T-helper 2 cell treated with Interferon-gamma antibody and Interleukin-4, amounts not matched to agents 5 μg/mL and 100 μg/mL, for 36 hours (primary cell): ENCODE data around the gene ANKS4B.
"Not testable (repeated sequence)": the region's sequence is repeated elsewhere in the genome, so short reads cannot be mapped to it uniquely, and the experiment has no call there.

Experiments used
- DNase-seq: peaks from one replicate; pipeline ENCODE4 v3.0.0; 2021; ENCODE audit warnings: low spot score
- H3K27ac Mint-ChIP-seq: one replicate; pipeline ENCODE4 v1.8.0; 2021; ENCODE audit warnings: mild to moderate bottlenecking, mixed read lengths
- H3K27me3 Mint-ChIP-seq: one replicate; pipeline ENCODE4 v1.8.0; 2021; ENCODE audit warnings: low read depth, mixed read lengths
- H3K36me3 Mint-ChIP-seq: one replicate; pipeline ENCODE4 v1.8.0; 2021; ENCODE audit warnings: low read depth, mixed read lengths
- H3K4me1 Mint-ChIP-seq: one replicate; pipeline ENCODE4 v1.8.0; 2021; ENCODE audit warnings: low read depth, mixed read lengths
- H3K4me3 Mint-ChIP-seq: one replicate; pipeline ENCODE4 v1.8.0; 2022; ENCODE audit warnings: mild to moderate bottlenecking, moderate library complexity, mixed read lengths
- H3K9me3 Mint-ChIP-seq: one replicate; pipeline ENCODE4 v1.8.0; 2021; ENCODE audit warnings: mixed read lengths

The ANKS4B gene

GRCh38 chr16:21262779-21263639, 29.5 kb downstream of the ANKS4B start:
- Mint-ChIP-seq H3K4me3 (no peak overlapping the region), H3K36me3 (no peaks in the 10 kb centered on the region), H3K4me1 (peaks cover 1% of the 10 kb centered on the region), H3K9me3 (no peaks in the 10 kb centered on the region), H3K27me3 (peaks cover under 1% of the 10 kb centered on the region), H3K27ac (no peak overlapping the region)
- DNase-seq = no peak

- H3K4me3 Mint-ChIP-seq = no peak overlapping the region
- H3K9me3 Mint-ChIP-seq = no peaks in the 10 kb centered on the region
- no peaks in the 10 kb centered on the region for H3K36me3 Mint-ChIP-seq
- peaks cover 1% of the 10 kb centered on the region for H3K4me1 Mint-ChIP-seq
- no peak overlapping the region for H3K27ac Mint-ChIP-seq
- no peak for DNase-seq
- peaks cover 3% of the 10 kb centered on the region for H3K27me3 Mint-ChIP-seq
Observed at GRCh38 chr16:21263640-21264570, 30.4 kb downstream of the ANKS4B start.

- Mint-ChIP-seq H3K27me3 (peaks cover 3% of the 10 kb centered on the region), H3K27ac (no peak overlapping the region), H3K4me3 (no peak overlapping the region), H3K4me1 (peaks cover 1% of the 10 kb centered on the region), H3K36me3 (no peaks in the 10 kb centered on the region), H3K9me3 (no peaks in the 10 kb centered on the region)
- no peak for DNase-seq
Observed at GRCh38 chr16:21264571-21265036, 31.1 kb downstream of the ANKS4B start.

- no peak for DNase-seq
- Mint-ChIP-seq H3K4me1 (peaks cover 1% of the 10 kb centered on the region), H3K27me3 (peaks cover 3% of the 10 kb centered on the region), H3K27ac (no peak overlapping the region), H3K4me3 (no peak overlapping the region), H3K36me3 (no peaks in the 10 kb centered on the region), H3K9me3 (no peaks in the 10 kb centered on the region)
Observed at GRCh38 chr16:21265104-21265837, 31.8 kb downstream of the ANKS4B start.

- no peaks in the 10 kb centered on the region for H3K36me3 Mint-ChIP-seq
- no peak overlapping the region for H3K27ac Mint-ChIP-seq
- DNase-seq = no peak
- no peaks in the 10 kb centered on the region for H3K9me3 Mint-ChIP-seq
- H3K4me1 Mint-ChIP-seq = peaks cover 1% of the 10 kb centered on the region
- no peak overlapping the region for H3K4me3 Mint-ChIP-seq
- H3K27me3 Mint-ChIP-seq = peaks cover 9% of the 10 kb centered on the region
Observed at GRCh38 chr16:21267298-21267697, 33.8 kb downstream of the ANKS4B start.

- Mint-ChIP-seq H3K4me3 (no peak overlapping the region), H3K4me1 (peaks cover 1% of the 10 kb centered on the region)
Observed at GRCh38 chr16:21268236-21268635, 34.7 kb downstream of the ANKS4B start.

GRCh38 chr16:21272253-21272652, 38.8 kb downstream of the ANKS4B start:
- H3K9me3 Mint-ChIP-seq = no peaks in the 10 kb centered on the region
- H3K27me3 Mint-ChIP-seq = peaks cover 43% of the 10 kb centered on the region
- H3K36me3 Mint-ChIP-seq = no peaks in the 10 kb centered on the region
- H3K4me1 Mint-ChIP-seq = no peaks in the 10 kb centered on the region
- no peak overlapping the region for H3K27ac Mint-ChIP-seq
- H3K4me3 Mint-ChIP-seq = no peak overlapping the region
- no peak for DNase-seq

More at GRCh38 chr16:21268236-21268635, 34.7 kb downstream of the ANKS4B start:
- Mint-ChIP-seq H3K27me3 (peaks cover 14% of the 10 kb centered on the region), H3K9me3 (no peaks in the 10 kb centered on the region), H3K27ac (no peak overlapping the region), H3K36me3 (no peaks in the 10 kb centered on the region)
- DNase-seq = no peak

GRCh38 chr16:21272763-21273162, 39.3 kb downstream of the ANKS4B start:
- H3K27me3 Mint-ChIP-seq = peaks cover 48% of the 10 kb centered on the region
- not testable (repeated sequence) for H3K4me3 Mint-ChIP-seq, DNase-seq, H3K27ac Mint-ChIP-seq, H3K9me3 Mint-ChIP-seq, H3K36me3 Mint-ChIP-seq, H3K4me1 Mint-ChIP-seq

- no peaks in the 10 kb centered on the region for H3K9me3 Mint-ChIP-seq
- no peaks in the 10 kb centered on the region for H3K4me1 Mint-ChIP-seq
- no peak overlapping the region for H3K4me3 Mint-ChIP-seq
- no peak overlapping the region for H3K27ac Mint-ChIP-seq
- DNase-seq = no peak
- peaks cover 60% of the 10 kb centered on the region for H3K27me3 Mint-ChIP-seq
- H3K36me3 Mint-ChIP-seq = no peaks in the 10 kb centered on the region
Observed at GRCh38 chr16:21274172-21274726, 40.8 kb downstream of the ANKS4B start.

GRCh38 chr16:21275529-21275928, 42.0 kb downstream of the ANKS4B start:
- H3K36me3 Mint-ChIP-seq = no peaks in the 10 kb centered on the region
- no peak overlapping the region for H3K4me3 Mint-ChIP-seq
- DNase-seq = no peak
- H3K27ac Mint-ChIP-seq = no peak overlapping the region
- H3K9me3 Mint-ChIP-seq = no peaks in the 10 kb centered on the region
- H3K4me1 Mint-ChIP-seq = no peaks in the 10 kb centered on the region
- H3K27me3 Mint-ChIP-seq = peaks cover 71% of the 10 kb centered on the region

GRCh38 chr16:21276090-21276489, 42.6 kb downstream of the ANKS4B start:
- H3K36me3 Mint-ChIP-seq = no peaks in the 10 kb centered on the region
- no peak for DNase-seq
- peaks cover 69% of the 10 kb centered on the region for H3K27me3 Mint-ChIP-seq
- H3K27ac Mint-ChIP-seq = no peak overlapping the region
- no peaks in the 10 kb centered on the region for H3K9me3 Mint-ChIP-seq
- no peaks in the 10 kb centered on the region for H3K4me1 Mint-ChIP-seq
- H3K4me3 Mint-ChIP-seq = no peak overlapping the region

- no peak for DNase-seq
- Mint-ChIP-seq H3K4me3 (no peak overlapping the region), H3K27ac (no peak overlapping the region), H3K4me1 (no peaks in the 10 kb centered on the region), H3K36me3 (no peaks in the 10 kb centered on the region), H3K27me3 (peaks cover 75% of the 10 kb centered on the region), H3K9me3 (no peaks in the 10 kb centered on the region)
Observed at GRCh38 chr16:21277045-21277926, 43.8 kb downstream of the ANKS4B start.
